PC-9 (cell line): ENCODE results near the gene FIZ1. TPM values are rescaled to one million over a fixed set of nuclear protein-coding genes. Genes with fewer than 3 reads are reported as not detected.
"Not testable (repeated sequence)": the region's sequence is repeated elsewhere in the genome, so short reads cannot be mapped to it uniquely, and the experiment has no call there.

ENCODE experiments used
- BruUV-seq: library from RNA; stranded (reverse); fragments of 400-500 nt; replicated peaks from 2 replicates; lab custom pipeline; 2021; lab: Mats Ljungman, UMichigan
- CTCF ChIA-PET: fragments of 300-600 bp; sonication (Branson Sonifier 250); formaldehyde crosslinking; loops from one replicate; lab custom pipeline; 2022; ENCODE audit warnings: antibody characterized with exemption; lab: Charles Lee
- POLR2A ChIA-PET: fragments of 300-600 bp; sonication (Branson Sonifier 250); formaldehyde crosslinking; loops from one replicate; lab custom pipeline; 2022; ENCODE audit warnings: antibody characterized with exemption; ENCODE audit not compliant: unreplicated experiment; lab: Charles Lee
- DNase-seq, 2 experiments: peaks; one replicate each; pipeline versions ENCODE4 v3.0.0 to v3.0.0-alpha.2; 2015 to 2022; ENCODE audit warnings: mixed read lengths in 1 of 2
- H2AFZ ChIP-seq: fragments of 200-600 bp; sonication (generic); 2 replicates; pipeline ENCODE4 v1.8.1; 2017; ENCODE audit warnings: antibody characterized with exemption
- H3F3A ChIP-seq: fragments of 200-600 bp; sonication (generic); 2 replicates; pipeline ENCODE4 v1.8.1; 2017; ENCODE audit warnings: antibody characterized with exemption, mild to moderate bottlenecking, low read depth; ENCODE audit not compliant: insufficient read depth
- H3K27ac ChIP-seq: fragments of 200-600 bp; sonication (generic); 2 replicates; pipeline ENCODE4 v1.6.1; 2016; ENCODE audit warnings: mixed run types
- H3K27me3 ChIP-seq: fragments of 200-600 bp; sonication (generic); 2 replicates; pipeline ENCODE4 v1.6.1; 2016; ENCODE audit warnings: low read depth, mixed run types; ENCODE audit not compliant: insufficient read depth
- H3K36me3 ChIP-seq: fragments of 200-600 bp; sonication (generic); 2 replicates; pipeline ENCODE4 v1.6.1; 2016; ENCODE audit warnings: low read depth, mixed run types
- H3K4me1 ChIP-seq: fragments of 200-600 bp; sonication (generic); replicated peaks from 2 replicates; pipeline ENCODE4 v1.6.1; 2016; ENCODE audit warnings: mixed run types; ENCODE audit not compliant: insufficient read depth
- H3K4me2 ChIP-seq: fragments of 200-600 bp; sonication (generic); 2 replicates; pipeline ENCODE4 v1.6.1; 2017; ENCODE audit warnings: mixed run types
- H3K4me3 ChIP-seq: fragments of 200-600 bp; sonication (generic); 2 replicates; pipeline ENCODE4 v1.6.1; 2016; ENCODE audit warnings: mixed run types
- H3K79me2 ChIP-seq: fragments of 200-600 bp; sonication (generic); 2 replicates; pipeline ENCODE4 v1.6.1; 2017; ENCODE audit warnings: low read depth, mixed run types
- H3K9me2 ChIP-seq: fragments of 200-600 bp; sonication (generic); 2 replicates; pipeline ENCODE4 v1.8.1; 2017; ENCODE audit warnings: mild to moderate bottlenecking; ENCODE audit not compliant: insufficient read depth
- H3K9me3 ChIP-seq: fragments of 200-600 bp; sonication (generic); 2 replicates; pipeline ENCODE4 v1.8.1; 2016; ENCODE audit warnings: low read depth; ENCODE audit not compliant: insufficient read depth
- H4K20me1 ChIP-seq: fragments of 200-600 bp; sonication (generic); 2 replicates; pipeline ENCODE4 v1.8.1; 2017; ENCODE audit not compliant: insufficient read depth
- EZH2 ChIP-seq: fragments of 200-600 bp; sonication (generic); IDR thresholded peaks from 2 replicates; pipeline ENCODE4 v1.8.0; 2017; ENCODE audit warnings: antibody characterized with exemption, low read depth
- intact Hi-C: fragments of 100-400 bp; cut with micrococcal nuclease; formaldehyde crosslinking; loops from one replicate; pipeline ENCODE4 v1.10.0; 2022; ENCODE audit not compliant: unreplicated experiment
- total RNA-seq: library from RNA; stranded (reverse); gene quantifications from 2 replicates; pipeline ENCODE4 v1.2.3, GENCODE V29; 2021
- TF ChIP-seq, protein P1 (sequence below): fragments of 200-600 bp; sonication (generic); conservative IDR thresholded peaks from 2 replicates; pipeline ENCODE4 v1.6.1; 2017; ENCODE audit warnings: mixed run types, antibody characterized with exemption, mild to moderate bottlenecking, moderate library complexity

The FIZ1 gene
- total RNA-seq, 1 experiment from 2014 or later: 25.4 TPM

DNA sequence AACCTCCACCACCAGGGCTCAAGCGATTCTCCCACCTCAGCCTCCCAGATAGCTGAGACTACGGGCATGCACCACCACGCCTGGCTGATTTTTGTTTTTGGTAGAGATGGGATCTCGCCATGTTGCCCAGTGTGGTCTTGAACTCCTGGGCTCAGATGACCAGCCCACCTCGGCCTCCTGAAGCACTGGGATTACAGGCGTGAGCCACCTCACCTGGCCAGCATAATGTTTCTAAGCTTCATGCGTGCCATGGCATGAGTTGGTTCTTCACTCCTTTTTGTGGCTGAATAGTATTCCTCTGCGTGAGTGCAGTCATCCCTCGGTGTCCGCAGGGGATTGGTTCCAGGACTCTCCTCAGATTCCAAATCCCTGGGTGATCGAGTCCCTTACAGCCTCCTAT, 14.4 kb downstream of the FIZ1 start:
- H3K9me2 ChIP-seq: no peaks in the 10 kb centered on the region
- no peak overlapping the region for H3K4me3 ChIP-seq
- CTCF ChIA-PET: interaction anchor here (0.6 kb wide), 1 partner anchor 46 kb away, joined by 3 read pairs; no protein-coding TSS in a partner anchor
- H3K27me3 ChIP-seq: 0 out of 2 replicates have a peak, but pooled peaks cover 5% of the 10 kb centered on the region
- H3K27ac ChIP-seq: no peak overlapping the region
- no peaks in the 10 kb centered on the region for H4K20me1 ChIP-seq
- peaks cover 49% of the 10 kb centered on the region; the same call in 1 of the 2 replicates for H3F3A ChIP-seq
- TF ChIP-seq, protein P1, sequence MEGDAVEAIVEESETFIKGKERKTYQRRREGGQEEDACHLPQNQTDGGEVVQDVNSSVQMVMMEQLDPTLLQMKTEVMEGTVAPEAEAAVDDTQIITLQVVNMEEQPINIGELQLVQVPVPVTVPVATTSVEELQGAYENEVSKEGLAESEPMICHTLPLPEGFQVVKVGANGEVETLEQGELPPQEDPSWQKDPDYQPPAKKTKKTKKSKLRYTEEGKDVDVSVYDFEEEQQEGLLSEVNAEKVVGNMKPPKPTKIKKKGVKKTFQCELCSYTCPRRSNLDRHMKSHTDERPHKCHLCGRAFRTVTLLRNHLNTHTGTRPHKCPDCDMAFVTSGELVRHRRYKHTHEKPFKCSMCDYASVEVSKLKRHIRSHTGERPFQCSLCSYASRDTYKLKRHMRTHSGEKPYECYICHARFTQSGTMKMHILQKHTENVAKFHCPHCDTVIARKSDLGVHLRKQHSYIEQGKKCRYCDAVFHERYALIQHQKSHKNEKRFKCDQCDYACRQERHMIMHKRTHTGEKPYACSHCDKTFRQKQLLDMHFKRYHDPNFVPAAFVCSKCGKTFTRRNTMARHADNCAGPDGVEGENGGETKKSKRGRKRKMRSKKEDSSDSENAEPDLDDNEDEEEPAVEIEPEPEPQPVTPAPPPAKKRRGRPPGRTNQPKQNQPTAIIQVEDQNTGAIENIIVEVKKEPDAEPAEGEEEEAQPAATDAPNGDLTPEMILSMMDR: no peak
- TF ChIP-seq EZH2: no peak
- intact Hi-C loops: no loop called here
- H3K79me2 ChIP-seq: peaks cover 12% of the 10 kb centered on the region
- peaks cover 14% of the 10 kb centered on the region for H3K4me1 ChIP-seq
- H3K36me3 ChIP-seq: no peaks in the 10 kb centered on the region
- DNase-seq: no peak
- H3K4me2 ChIP-seq: 0 out of 2 replicates have a peak overlapping the region, but pooled peaks have one; percentile 74
- H2AFZ ChIP-seq: no peak overlapping the region
- POLR2A ChIA-PET: interaction anchor here (0.6 to 0.7 kb wide), 2 partner anchors 35 to 65 kb away, joined by 3 to 6 read pairs; no protein-coding TSS in a partner anchor
- H3K9me3 ChIP-seq: no peaks in the 10 kb centered on the region
- BruUV-seq: no TSS peak

DNA sequence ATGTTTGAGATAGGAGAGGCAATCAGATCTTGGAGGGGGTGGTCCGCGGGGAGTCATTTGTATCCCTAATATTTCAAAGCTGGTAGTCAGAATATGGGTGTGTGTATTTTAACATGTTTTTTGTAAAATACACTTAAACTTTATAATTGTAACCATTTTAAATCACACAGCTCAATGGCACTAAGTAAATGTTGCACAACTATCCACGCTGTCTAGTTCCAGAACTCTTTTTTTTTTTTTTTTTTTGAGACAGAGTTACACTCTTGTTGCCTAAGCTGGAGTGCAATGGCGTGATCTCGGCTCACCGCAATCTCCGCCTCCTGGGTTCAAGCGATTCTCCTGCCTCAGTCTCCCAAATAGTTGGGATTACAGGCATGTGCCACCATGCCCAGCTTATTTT, 15.4 kb downstream of the FIZ1 start:
- DNase-seq, H4K20me1 ChIP-seq, POLR2A ChIA-PET, H3K4me3 ChIP-seq, H3K4me2 ChIP-seq, H3K36me3 ChIP-seq, H3K27me3 ChIP-seq, intact Hi-C loops, H2AFZ ChIP-seq, BruUV-seq, H3K27ac ChIP-seq, H3K9me2 ChIP-seq, H3K9me3 ChIP-seq: not testable (repeated sequence)
- Histone ChIP-seq H3F3A (peaks cover 46% of the 10 kb centered on the region; the same call in 1 of the 2 replicates), H3K79me2 (peaks cover 18% of the 10 kb centered on the region), H3K4me1 (peaks cover 14% of the 10 kb centered on the region)
- CTCF ChIA-PET: interaction anchor here (0.6 kb wide), 1 partner anchor 47 kb away, joined by 3 read pairs; no protein-coding TSS in a partner anchor

DNA sequence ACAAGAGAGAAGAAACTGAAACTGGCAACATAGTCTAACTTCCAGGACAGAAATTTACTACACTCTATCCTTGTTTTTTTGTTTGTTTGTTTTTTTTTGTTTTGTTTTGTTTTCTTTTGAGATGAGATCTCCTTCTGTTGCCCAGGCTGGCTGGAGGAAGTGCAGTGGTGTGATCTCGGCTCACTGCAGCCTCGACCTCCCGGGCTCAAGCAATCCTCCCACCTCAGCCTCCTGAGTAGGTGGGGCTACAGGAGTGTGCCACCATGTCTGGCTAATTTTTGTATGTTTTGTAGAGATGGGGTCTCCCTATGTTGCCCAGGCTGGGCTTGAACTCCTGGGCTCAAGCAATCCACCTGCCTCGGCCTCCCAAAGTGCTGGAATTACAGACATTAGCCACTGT, 17.0 kb downstream of the FIZ1 start:
- POLR2A ChIA-PET: interaction anchor here (0.7 kb wide), 1 partner anchor 97 kb away, joined by 8 read pairs; the partner anchor contains the start of gene NAT14
- H3F3A ChIP-seq: peaks cover 43% of the 10 kb centered on the region; the same call in 1 of the 2 replicates
- intact Hi-C loops, CTCF ChIA-PET, H2AFZ ChIP-seq, H3K27ac ChIP-seq, H3K36me3 ChIP-seq, H3K4me3 ChIP-seq, H3K27me3 ChIP-seq, H3K9me2 ChIP-seq, H3K4me2 ChIP-seq, H4K20me1 ChIP-seq, DNase-seq, H3K9me3 ChIP-seq, BruUV-seq: not testable (repeated sequence)
- H3K4me1 ChIP-seq: peaks cover 14% of the 10 kb centered on the region
- peaks cover 18% of the 10 kb centered on the region for H3K79me2 ChIP-seq

DNA sequence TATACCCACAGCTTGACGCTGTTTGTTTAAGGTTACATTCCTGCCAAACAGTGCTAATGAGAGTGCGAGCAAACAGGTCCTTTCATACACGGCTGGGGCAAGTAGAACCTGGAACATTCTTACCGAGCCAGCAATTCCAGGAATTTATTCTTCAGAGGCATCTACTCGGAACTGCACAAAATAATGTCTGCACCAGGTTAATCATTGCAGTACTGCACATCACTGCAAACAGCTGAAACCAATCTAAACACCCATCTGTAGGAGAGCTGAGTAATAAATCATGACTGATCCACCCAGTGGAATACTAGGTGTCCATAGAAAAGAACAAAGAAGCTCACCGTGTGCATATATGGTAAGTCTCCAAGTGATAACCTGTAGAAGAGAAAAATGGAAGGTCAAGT, 17.5 kb downstream of the FIZ1 start:
- Histone ChIP-seq H3K4me3 (no peak overlapping the region), H3F3A (peaks cover 46% of the 10 kb centered on the region; the same call in 1 of the 2 replicates), H3K27ac (no peak overlapping the region), H3K4me1 (peaks cover 13% of the 10 kb centered on the region), H3K9me2 (no peaks in the 10 kb centered on the region), H3K36me3 (peaks cover 6% of the 10 kb centered on the region; the same call in 1 of the 2 replicates), H2AFZ (no peak overlapping the region), H4K20me1 (peaks cover 2% of the 10 kb centered on the region; the same call in 1 of the 2 replicates), H3K27me3 (0 out of 2 replicates have a peak, but pooled peaks cover 5% of the 10 kb centered on the region), H3K79me2 (peaks cover 18% of the 10 kb centered on the region), H3K9me3 (no peaks in the 10 kb centered on the region), H3K4me2 (no peak overlapping the region)
- POLR2A ChIA-PET: interaction anchor here (0.7 to 1.6 kb wide), 2 partner anchors 17 to 97 kb away, joined by 6 to 8 read pairs; partner anchors contain the start of genes FIZ1 and NAT14
- CTCF ChIA-PET: interaction anchor here (0.6 kb wide), 1 partner anchor 33 kb away, joined by 9 read pairs; no protein-coding TSS in a partner anchor
- BruUV-seq: no TSS peak
- intact Hi-C loops: no loop called here
- no peak for TF ChIP-seq EZH2
- TF ChIP-seq, protein P1: no peak
- no peak for DNase-seq
